ENCODE data around the gene SMPDL3B.

GRCh38 chr1:27885621-27886352 is 49.0 kb upstream of the SMPDL3B start:
- no peak for TF ChIP-seq CTCF (IDR thresholded peaks at IDR 0.05)
- TF ChIP-seq POLR2A (IDR thresholded peaks at IDR 0.05) = no peak
